ENCODE data around the gene TRAF3IP1. TPM values are rescaled to one million over a fixed set of nuclear protein-coding genes. Genes with fewer than 3 reads are reported as not detected.
A peak's percentile ranks its signal among the peaks of the same experiment; 100 is the strongest.

The TRAF3IP1 gene
- total RNA-seq, 2 experiments from 2014 or later, result 5.1 to 6.9 TPM

DNA sequence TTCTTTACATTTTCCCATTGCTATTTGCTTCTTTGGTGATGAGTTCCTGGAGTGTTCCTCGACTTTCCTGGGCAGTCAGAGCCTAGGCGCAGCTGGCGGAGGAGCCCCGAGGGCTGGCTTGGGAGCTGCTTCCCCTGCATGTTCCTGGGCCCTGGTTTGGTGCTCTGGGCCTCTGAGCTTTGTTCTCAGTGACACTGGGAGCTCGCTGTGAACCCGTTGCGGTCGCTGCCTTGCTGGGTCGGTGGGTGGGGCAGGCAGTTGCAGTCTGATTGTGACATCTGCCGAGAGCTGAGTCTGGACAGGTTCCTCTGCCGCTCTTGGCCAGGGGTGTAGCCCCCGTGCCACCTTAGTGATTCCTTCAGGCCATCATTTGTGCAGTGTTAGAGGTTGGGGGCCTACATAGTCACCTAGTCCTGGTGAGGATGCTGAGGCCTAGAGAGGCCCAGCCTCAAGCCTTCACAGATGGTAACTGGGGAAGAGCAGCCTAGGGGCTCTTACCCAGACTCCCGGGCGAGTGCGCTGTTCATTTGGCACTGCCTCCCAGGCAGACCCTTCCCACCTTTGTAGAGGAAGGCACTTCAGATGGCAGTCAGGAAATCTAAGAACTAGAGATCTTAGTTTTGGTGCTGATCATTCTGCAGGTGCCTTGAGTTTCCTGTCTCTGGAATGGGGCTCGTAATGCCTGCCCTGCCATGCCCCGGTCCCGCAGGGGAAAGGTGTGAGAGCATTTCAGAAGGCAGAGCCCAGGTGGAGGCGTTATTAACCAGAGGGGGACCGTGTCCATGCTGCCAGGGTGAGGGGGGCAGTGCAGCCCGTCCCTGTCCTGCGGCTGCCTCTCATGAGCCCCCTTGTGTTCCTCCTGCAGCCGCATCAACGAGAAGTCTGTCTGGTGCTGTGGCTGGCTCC, 114.8 kb downstream of the TRAF3IP1 start:
- intact Hi-C loops (cut with DNase I, micrococcal nuclease), result no loop called here
- no peaks in the 10 kb centered on the region for H3K9me3 Mint-ChIP-seq
- no peak overlapping the region for H3K4me3 Mint-ChIP-seq
- Histone ChIP-seq H3K27me3 (ENCODE audit: control insufficient read depth in 1 of 2, insufficient read depth in 2 of 2, low read length in 2 of 2) (no peaks in the 10 kb centered on the region), H3K36me3 (ENCODE audit: insufficient read depth, low read length) (peaks cover 59% of the 10 kb centered on the region), H3K27ac (ENCODE audit: low read depth in 1 of 2, low read length in 2 of 2) (no peak overlapping the region), H3K9me3 (ENCODE audit: control insufficient read depth in 1 of 2, insufficient read depth in 1 of 2, low read length in 2 of 2) (no peaks in the 10 kb centered on the region), H3K4me3 (ENCODE audit: low read length) (no peak overlapping the region), H3K4me1 (ENCODE audit: insufficient read depth, low read length) (peaks cover 17% of the 10 kb centered on the region)
- ChIA-PET POLR2A (interaction anchor here (3.2 kb wide), 1 partner anchor 8 kb away, joined by 12 read pairs; no protein-coding TSS in a partner anchor), CTCF (no interaction called here)
- peaks cover 70% of the 10 kb centered on the region for H3K4me1 Mint-ChIP-seq (ENCODE audit: low read depth)
- TF ChIP-seq CTCF (IDR thresholded peaks at IDR 0.05), result no peak
- ATAC-seq (ENCODE audit: poor library complexity) (no peak), DNase-seq (no peak)
- no peaks in the 10 kb centered on the region for H3K27me3 Mint-ChIP-seq
- H3K27ac Mint-ChIP-seq, result no peak overlapping the region
- peaks cover 96% of the 10 kb centered on the region for H3K36me3 Mint-ChIP-seq (ENCODE audit: low read depth)

DNA sequence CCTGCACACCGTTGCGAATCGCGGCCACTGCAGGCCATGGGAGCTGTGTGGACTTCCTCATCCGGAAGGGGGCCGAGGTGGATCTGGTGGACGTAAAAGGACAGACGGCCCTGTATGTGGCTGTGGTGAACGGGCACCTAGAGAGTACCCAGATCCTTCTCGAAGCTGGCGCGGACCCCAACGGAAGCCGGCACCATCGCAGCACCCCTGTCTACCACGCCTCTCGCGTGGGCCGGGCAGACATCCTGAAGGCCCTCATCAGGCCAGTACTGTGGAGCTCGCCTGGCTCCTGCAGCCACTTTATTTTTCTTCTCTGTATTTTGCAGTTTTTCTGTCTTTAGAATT, 115.4 kb downstream of the TRAF3IP1 start:
- H3K27ac Mint-ChIP-seq, result no peak overlapping the region
- H3K27me3 Mint-ChIP-seq, result no peaks in the 10 kb centered on the region
- peaks cover 59% of the 10 kb centered on the region for H3K36me3 ChIP-seq (ENCODE audit: insufficient read depth, low read length)
- H3K9me3 Mint-ChIP-seq, result no peaks in the 10 kb centered on the region
- H3K4me1 ChIP-seq (ENCODE audit: insufficient read depth, low read length), result peaks cover 22% of the 10 kb centered on the region
- peaks cover 96% of the 10 kb centered on the region for H3K36me3 Mint-ChIP-seq (ENCODE audit: low read depth)
- peaks cover 70% of the 10 kb centered on the region for H3K4me1 Mint-ChIP-seq (ENCODE audit: low read depth)
- ChIA-PET POLR2A (interaction anchor here (1.0 to 3.2 kb wide), 2 partner anchors 8 to 21 kb away, joined by 3 to 12 read pairs; no protein-coding TSS in a partner anchor), CTCF (no interaction called here)
- no peak for ATAC-seq (ENCODE audit: poor library complexity)
- no peak overlapping the region for H3K4me3 Mint-ChIP-seq
- H3K27ac ChIP-seq (ENCODE audit: low read depth in 1 of 2, low read length in 2 of 2), result no peak overlapping the region
- TF ChIP-seq CTCF (IDR thresholded peaks at IDR 0.05), result no peak
- no peaks in the 10 kb centered on the region for H3K27me3 ChIP-seq (ENCODE audit: control insufficient read depth in 1 of 2, insufficient read depth in 2 of 2, low read length in 2 of 2)
- no peak overlapping the region for H3K4me3 ChIP-seq (ENCODE audit: low read length)
- intact Hi-C loops (cut with DNase I, micrococcal nuclease), result no loop called here
- no peaks in the 10 kb centered on the region for H3K9me3 ChIP-seq (ENCODE audit: control insufficient read depth in 1 of 2, insufficient read depth in 1 of 2, low read length in 2 of 2)
- no peak for DNase-seq

DNA sequence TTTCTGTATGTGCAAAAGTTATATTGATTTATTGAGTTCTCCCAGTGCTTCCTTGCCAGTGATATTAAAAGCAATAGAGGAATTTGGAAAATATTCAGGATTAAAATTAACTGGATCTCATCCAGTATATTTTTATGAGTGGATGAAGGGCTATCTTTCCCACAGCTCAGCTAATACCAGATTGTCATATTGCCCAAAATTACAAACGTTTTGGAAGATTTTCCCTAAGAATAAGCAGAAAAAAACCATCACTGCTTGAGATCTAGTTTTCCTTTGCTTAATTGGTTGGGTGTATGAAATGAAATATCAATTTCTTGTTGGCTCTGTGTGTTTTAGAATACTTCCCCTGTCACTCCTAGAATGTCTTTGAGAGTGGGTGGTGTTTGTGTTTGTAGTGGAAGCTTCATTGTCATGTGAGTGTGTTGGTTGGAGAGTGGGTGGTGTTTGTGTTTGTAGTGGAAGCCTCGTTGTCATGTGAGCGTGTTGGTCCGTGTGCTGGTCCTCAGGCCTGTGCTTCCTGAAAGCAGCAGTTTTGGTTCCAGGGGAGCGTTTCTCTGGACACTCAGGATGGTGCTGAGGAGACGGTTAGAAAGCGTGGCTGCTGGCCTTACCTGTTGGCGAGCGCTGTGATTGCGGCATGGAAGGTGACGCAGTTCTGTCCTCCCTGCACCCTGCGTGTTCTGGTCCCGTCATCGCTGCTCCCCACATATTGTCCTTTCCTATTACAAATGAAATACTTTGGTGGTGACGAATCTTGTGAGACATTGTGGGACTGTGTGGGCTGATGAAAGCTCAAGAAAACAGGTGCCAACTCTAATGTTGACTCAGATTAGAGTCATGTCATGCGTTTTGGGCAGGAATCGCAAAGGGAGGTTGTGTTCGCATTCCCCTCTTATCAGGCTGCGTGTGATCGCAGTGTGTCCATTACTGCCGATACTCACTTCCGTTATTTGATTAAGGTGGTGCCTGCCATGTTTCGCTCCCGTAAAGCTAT, 118.8 kb downstream of the TRAF3IP1 start:
- Mint-ChIP-seq H3K4me1 (ENCODE audit: low read depth) (peaks cover 61% of the 10 kb centered on the region), H3K4me3 (peak overlapping the region; percentile 68), H3K36me3 (ENCODE audit: low read depth) (peaks cover 91% of the 10 kb centered on the region), H3K9me3 (no peaks in the 10 kb centered on the region), H3K27me3 (no peaks in the 10 kb centered on the region), H3K27ac (peak overlapping the region; percentile 82)
- TF ChIP-seq CTCF (IDR thresholded peaks at IDR 0.05), result no peak
- H3K27me3 ChIP-seq (ENCODE audit: control insufficient read depth in 1 of 2, insufficient read depth in 2 of 2, low read length in 2 of 2), result no peaks in the 10 kb centered on the region
- H3K27ac ChIP-seq (ENCODE audit: low read depth in 1 of 2, low read length in 2 of 2), result no peak overlapping the region
- ATAC-seq (ENCODE audit: poor library complexity) (peak; percentile 85), DNase-seq (peak in 7 of 14 experiments; percentile 6 to 44 (median 23))
- H3K36me3 ChIP-seq (ENCODE audit: insufficient read depth, low read length), result peaks cover 62% of the 10 kb centered on the region
- H3K4me3 ChIP-seq (ENCODE audit: low read length), result peak overlapping the region; percentile 32
- POLR2A ChIA-PET, result interaction anchor here (1.0 kb wide), 1 partner anchor 11 kb away, joined by 3 read pairs; no protein-coding TSS in a partner anchor
- H3K4me1 ChIP-seq (ENCODE audit: insufficient read depth, low read length), result peaks cover 20% of the 10 kb centered on the region
- intact Hi-C loops (cut with DNase I, micrococcal nuclease), result no loop called here
- no peaks in the 10 kb centered on the region for H3K9me3 ChIP-seq (ENCODE audit: control insufficient read depth in 1 of 2, insufficient read depth in 1 of 2, low read length in 2 of 2)
- CTCF ChIA-PET, result interaction anchor here (1.2 kb wide), 1 partner anchor 766 kb away, joined by 3 read pairs; no protein-coding TSS in a partner anchor

Measured in CD4-positive, alpha-beta T cell (primary cell).